SKM-1 (cell line): Measurements from ENCODE around the gene PIAS2.

Source experiments
- DNase-seq: peaks from one replicate; lab custom pipeline; 2025; ENCODE audit not compliant: unreplicated experiment; lab: John Stamatoyannopoulos, UW

Gene PIAS2

DNA sequence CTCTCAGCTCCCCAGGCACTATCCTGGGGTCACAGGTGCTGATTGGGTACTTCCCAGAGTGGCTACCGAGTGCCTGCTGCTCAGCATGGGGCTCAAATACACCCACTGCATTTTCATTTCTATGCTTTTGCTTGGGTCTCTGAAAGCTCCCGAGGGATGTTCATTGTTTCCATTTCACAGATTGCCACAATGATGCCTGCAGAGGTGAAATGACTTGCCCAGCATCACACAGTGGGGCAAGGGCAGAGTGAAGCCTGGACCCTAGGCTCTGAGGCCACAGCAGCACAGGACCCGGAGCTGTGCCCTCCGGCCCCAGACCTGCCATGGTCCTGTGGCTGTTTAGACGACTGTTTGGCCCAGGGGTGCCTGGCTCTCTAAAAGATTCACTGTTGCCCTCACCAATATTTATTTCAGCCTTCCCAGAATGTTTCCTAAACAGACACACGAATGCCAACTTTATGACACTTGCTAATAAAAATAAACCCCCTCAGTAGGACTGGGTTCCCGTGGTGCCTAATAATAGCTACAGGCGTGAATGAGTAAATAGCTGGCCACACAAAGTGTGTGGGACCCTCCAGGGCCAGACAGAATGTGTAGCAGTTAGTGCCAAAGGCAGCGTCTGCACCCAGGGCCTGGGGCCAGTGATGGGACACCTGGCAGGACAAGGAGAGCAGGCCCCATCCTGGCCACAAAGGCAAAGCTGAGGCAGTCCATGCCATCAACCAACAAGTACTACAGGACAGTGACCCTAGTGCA, 149.0 kb downstream of the PIAS2 start:
- no peak for DNase-seq

GRCh38 chr18:46767217-46767616, 150.1 kb downstream of the PIAS2 start:
- no peak for DNase-seq

DNA sequence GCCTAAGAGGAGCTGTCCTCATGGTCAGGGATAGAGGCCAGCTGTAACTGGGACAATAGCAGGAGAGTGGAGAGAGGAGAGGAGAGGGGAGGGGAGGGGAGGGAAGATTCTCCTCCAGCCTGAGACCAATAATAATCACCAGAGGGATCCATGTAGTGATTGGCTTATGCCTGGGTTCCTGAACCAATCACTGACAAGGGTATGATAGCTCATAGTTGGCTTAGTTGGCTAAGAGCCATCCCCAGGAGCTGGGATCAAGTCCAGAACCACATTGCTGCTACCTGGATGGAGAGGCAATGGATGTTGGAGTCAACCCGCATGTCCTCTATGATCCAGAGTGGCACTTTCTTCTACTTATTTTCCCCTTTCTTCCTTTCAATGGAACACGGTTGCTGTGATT, 152.7 kb downstream of the PIAS2 start:
- DNase-seq: no peak

- DNase-seq: no peak
These were observed 156.1 kb downstream of the PIAS2 start for GRCh38 chr18:46761059-46761769.

DNA sequence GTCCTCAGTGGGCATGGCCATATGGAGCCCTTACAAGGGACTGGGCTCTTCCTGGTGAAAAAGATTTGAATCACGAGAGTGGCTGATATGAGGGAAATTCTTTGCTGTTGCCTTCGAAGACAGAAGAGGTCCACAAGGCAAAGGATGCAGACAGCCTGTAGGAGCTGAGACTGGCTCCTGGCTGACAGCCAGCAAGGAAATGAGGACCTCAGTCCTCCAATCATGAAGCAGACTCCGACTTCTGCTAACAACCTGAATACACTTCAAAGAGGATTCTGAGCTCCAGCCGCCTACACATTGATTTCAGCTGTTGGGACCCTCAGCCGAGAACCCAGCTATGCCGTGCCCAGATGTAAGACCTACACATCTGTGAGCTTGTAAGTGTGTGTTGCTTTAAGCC, 157.4 kb downstream of the PIAS2 start:
- no peak for DNase-seq

GRCh38 chr18:46756559-46757201, 160.6 kb downstream of the PIAS2 start, which contains the start of gene ST8SIA5:
ST8SIA5 (minus strand) TSS chr18:46757053; CDS start chr18:46756508, 545 bp downstream.
- no peak for DNase-seq

- DNase-seq: no peak
These were observed 161.2 kb downstream of the PIAS2 start for GRCh38 chr18:46756025-46756558.

- DNase-seq: no peak
These were observed 161.8 kb downstream of the PIAS2 start for GRCh38 chr18:46755315-46756024.

DNA sequence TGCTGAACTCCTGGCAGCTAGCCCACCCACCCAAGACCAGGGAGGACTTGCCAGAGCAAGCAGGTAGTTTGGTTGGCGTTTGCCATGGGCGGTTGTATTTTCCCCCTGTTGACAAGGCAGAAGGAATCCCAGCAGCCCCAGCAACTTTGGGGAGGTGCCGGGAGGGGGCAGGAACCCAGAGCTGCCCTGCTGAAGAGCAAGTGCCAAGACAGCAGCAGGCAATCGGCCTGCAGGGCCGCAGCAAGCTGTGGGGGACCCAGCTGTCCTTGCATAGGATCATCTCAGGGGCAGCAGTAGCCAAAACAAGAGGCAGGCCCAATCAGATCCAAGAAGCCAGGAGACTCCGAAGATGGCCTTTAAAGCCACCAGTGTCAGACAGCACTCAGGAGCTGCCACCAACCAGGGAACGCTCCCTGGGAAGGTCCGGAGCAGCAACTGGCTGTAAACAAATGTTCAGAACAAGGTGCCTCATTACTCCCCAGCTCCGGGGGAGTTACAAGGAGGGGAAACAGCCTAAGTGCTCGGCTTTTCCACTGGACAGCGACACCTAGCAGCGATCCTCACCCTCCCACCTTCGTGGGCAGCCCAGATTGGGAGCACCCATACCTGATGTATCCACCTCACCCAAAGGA, 162.5 kb downstream of the PIAS2 start:
- no peak for DNase-seq

DNA sequence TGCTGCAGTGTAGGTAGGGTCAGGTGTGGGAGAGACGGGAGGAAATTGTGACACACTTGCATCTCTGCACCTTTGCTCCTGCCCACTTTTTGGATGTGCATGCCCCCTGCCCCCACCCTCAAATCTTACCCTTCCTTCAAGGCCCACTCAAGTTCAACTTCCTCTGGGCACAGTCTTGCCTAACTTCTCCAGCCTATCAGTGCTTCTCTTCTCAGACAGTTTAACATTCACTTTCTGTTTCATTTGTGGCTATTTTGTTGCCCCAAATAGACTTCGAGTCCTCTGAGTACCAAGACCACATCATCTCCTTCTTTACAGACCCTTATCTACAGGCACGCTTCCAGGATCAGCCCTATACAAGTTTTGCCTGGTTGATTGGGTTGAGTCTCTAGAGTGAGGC, 163.1 kb downstream of the PIAS2 start:
- DNase-seq: no peak
